K562 (cell line): ENCODE results near the gene RTL10. TPM values are rescaled to one million over a fixed set of nuclear protein-coding genes. Genes with fewer than 3 reads are reported as not detected.

ENCODE experiments used
- C11orf30 ChIP-seq: fragments of 450-650 bp; IDR thresholded peaks from 2 replicates; pipeline ENCODE4 v1.6.1; 2016; ENCODE audit warnings: low read depth, mild to moderate bottlenecking
- CBX1 ChIP-seq: sonication (generic); IDR thresholded peaks from 2 replicates; pipeline ENCODE4 v1.6.1; 2016; ENCODE audit warnings: antibody characterized with exemption, low read depth, mild to moderate bottlenecking
- CREB1 ChIP-seq, 2 experiments: sonication (generic) in 1 of 2; formaldehyde crosslinking in 1 of 2; IDR thresholded peaks; 2 replicates each; pipeline versions ENCODE4 v1.6.1 to v1.8.0; 2012 to 2022; ENCODE audit warnings: inconsistent platforms in 1 of 2, mild to moderate bottlenecking in 1 of 2, missing genetic modification reagents in 1 of 2, moderate library complexity in 1 of 2
- FOXK2 ChIP-seq, 2 experiments: fragments of 450-650 bp; IDR thresholded peaks in 1 of 2; conservative IDR thresholded peaks in 1 of 2; 2 replicates each; pipeline ENCODE4 v1.6.1; 2016; ENCODE audit warnings: low read depth in 2 of 2, mild to moderate bottlenecking in 1 of 2
- FUS ChIP-seq: fragments of 200-400 bp; formaldehyde crosslinking; optimal IDR thresholded peaks from 2 replicates; pipeline ENCODE3; 2017; ENCODE audit warnings: low read depth, low read length
- GABPB2 ChIP-seq: fragments of 250-450 bp; sonication (Bioruptor Pico); conservative IDR thresholded peaks from 2 replicates; pipeline ENCODE4 v1.5.1; 2021; ENCODE audit warnings: mild to moderate bottlenecking
- HNRNPK ChIP-seq: fragments of 200-400 bp; formaldehyde crosslinking; IDR thresholded peaks from one replicate; pipeline ENCODE4 v1.6.1; 2018; ENCODE audit warnings: mild to moderate bottlenecking, low read depth, low read length; ENCODE audit not compliant: poor library complexity, severe bottlenecking
- HNRNPLL ChIP-seq: fragments of 200-400 bp; formaldehyde crosslinking; IDR thresholded peaks from 2 replicates; pipeline ENCODE4 v1.6.1; 2017; ENCODE audit warnings: low read length, low read depth, mild to moderate bottlenecking; ENCODE audit not compliant: poor library complexity, severe bottlenecking
- LEF1 ChIP-seq: fragments of 450-650 bp; IDR thresholded peaks from 2 replicates; pipeline ENCODE4 v1.6.1; 2016; ENCODE audit warnings: mild to moderate bottlenecking
- NFATC3 ChIP-seq: fragments of 450-650 bp; IDR thresholded peaks from 2 replicates; pipeline ENCODE4 v1.6.1; 2017; ENCODE audit warnings: mild to moderate bottlenecking
- NFRKB ChIP-seq: fragments of 450-650 bp; IDR thresholded peaks from 2 replicates; pipeline ENCODE4 v1.6.1; 2016; ENCODE audit warnings: low read depth
- NR3C1 ChIP-seq: sonication (generic); formaldehyde crosslinking; IDR thresholded peaks from 2 replicates; pipeline ENCODE4 v1.8.1; 2022; ENCODE audit warnings: missing genetic modification reagents
- RFX1 ChIP-seq: fragments of 450-650 bp; IDR thresholded peaks from 2 replicates; pipeline ENCODE4 v1.6.1; 2016; ENCODE audit warnings: mild to moderate bottlenecking, moderate library complexity
- TCF7L2 ChIP-seq: fragments of 150-350 bp; IDR thresholded peaks from 2 replicates; pipeline ENCODE4 v1.6.1; 2016; ENCODE audit warnings: low read depth, mild to moderate bottlenecking, low read length, moderate library complexity
- TRIM24 ChIP-seq, 2 experiments: fragments of 450-650 bp; IDR thresholded peaks; 2 replicates each; pipeline ENCODE4 v1.6.1; 2016
- TRIM28 ChIP-seq: fragments of 450-650 bp; IDR thresholded peaks from 2 replicates; pipeline ENCODE4 v1.6.1; 2017
- WHSC1 ChIP-seq: IDR thresholded peaks from one replicate; pipeline ENCODE4 v1.6.1; 2012; ENCODE audit warnings: low read length, control low read depth, inconsistent platforms
- ZNF143 ChIP-seq: sonication (generic); formaldehyde crosslinking; IDR thresholded peaks from 2 replicates; pipeline ENCODE4 v1.9.0; 2022; ENCODE audit warnings: mild to moderate bottlenecking, missing genetic modification reagents
- ZNF175 ChIP-seq: fragments of 200-800 bp; sonication (Bioruptor generic); IDR thresholded peaks from 2 replicates; pipeline ENCODE4 v1.6.1; 2016; ENCODE audit warnings: low read depth, mild to moderate bottlenecking, missing genetic modification characterization, missing compliant biosample characterization
- ZNF384 ChIP-seq: IDR thresholded peaks from 2 replicates; pipeline ENCODE4 v1.6.1; 2012; ENCODE audit warnings: low read depth, low read length, improper control_type of control experiment
- polyA plus RNA-seq, 8 experiments: library from polyadenylated mRNA; depleted of rRNA in 4 of 8; stranded (reverse) in 5 of 8; unstranded in 3 of 8; fragments of >200 nt; fragmentation: Nextera tagmentation in 2 of 8; fragmentation: Illumina TruSeq in 1 of 8; extraction: Ambion mirVana in 2 of 8; extraction: Trizol in 1 of 8; gene quantifications; 2 replicates each; pipeline versions ENCODE4 v1.2.1 to v1.2.3, GENCODE V29; 2011 to 2014; ENCODE audit warnings: inconsistent platforms in 1 of 8, missing spikeins in 1 of 8
- total RNA-seq, 7 experiments: library from RNA; depleted of rRNA in 6 of 7; stranded (reverse); fragments of >200 nt in 6 of 7; fragmentation: Illumina TruSeq in 2 of 7; extraction: Trizol in 2 of 7; gene quantifications; 2 replicates each; pipeline versions ENCODE4 v1.2.1 to v1.2.3, GENCODE V29; 2011 to 2021; ENCODE audit warnings: low replicate concordance in 1 of 7
- TF ChIP-seq, protein P1 (sequence below): fragments of 250-450 bp; sonication (Bioruptor Pico); IDR thresholded peaks from 2 replicates; pipeline ENCODE4 v1.4.0; 2020; ENCODE audit warnings: mild to moderate bottlenecking, moderate library complexity

RTL10 gene
- total and polyA plus RNA-seq, 9 of the 15 experiments (the other 6 are each of a cell fraction or from before 2014, with no cell fraction given) = 19.8 to 75.5 (median 32.5) TPM

DNA sequence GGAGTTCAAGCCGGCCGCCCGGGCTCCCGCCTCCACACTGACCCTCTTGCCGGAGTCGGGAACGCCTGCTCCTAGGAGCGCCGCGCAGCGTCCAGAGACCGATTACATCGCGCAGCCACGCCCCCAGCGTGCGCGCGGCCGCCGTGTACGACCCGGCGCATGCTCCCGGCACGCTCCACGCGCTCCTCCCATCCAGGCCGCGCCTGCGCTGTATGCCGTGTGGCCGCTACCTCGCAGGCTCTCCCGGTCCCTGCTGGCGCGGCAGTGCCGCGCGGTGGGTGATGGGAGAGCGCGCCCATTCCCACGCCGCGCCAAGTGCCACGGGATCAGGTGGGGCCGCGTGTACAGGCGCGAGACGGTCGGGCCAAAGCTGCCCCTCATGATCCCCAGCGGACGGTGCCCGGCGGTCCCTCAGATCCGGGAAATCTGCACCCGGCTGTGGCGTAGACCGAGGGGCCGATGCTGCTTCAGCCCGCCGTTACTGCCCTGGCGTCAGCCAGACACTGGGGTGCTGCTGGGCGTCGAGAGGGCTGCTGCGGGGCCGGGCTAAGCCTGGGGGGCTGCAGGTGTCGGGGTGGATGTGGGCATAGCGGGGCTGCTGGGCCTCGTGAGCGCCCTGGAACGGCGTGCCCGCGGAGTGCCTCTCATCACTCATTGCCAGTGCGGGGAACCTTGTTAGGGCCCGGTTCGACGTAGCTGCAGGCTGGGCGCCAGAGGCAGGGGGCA, at the start of gene RTL10, which contains the start of gene GNB1L (continued):
- TF ChIP-seq LEF1 (no peak), TCF7L2 (no peak; the same call in 1 of the 2 replicates), CREB1 (IDR thresholded peaks at IDR 0.05) (no peak), CREB1 (CRISPR knock-in tag; IDR thresholded peaks at IDR 0.05) (no peak), NR3C1 (CRISPR knock-in tag) (no peak), GABPB2 (CRISPR knock-in tag) (peak; percentile 90), RFX1 (no peak), ZNF143 (CRISPR knock-in tag) (no peak), CBX1 (no peak), FUS (no peak), HNRNPK (no peak), C11orf30 (no peak), ZNF175 (CRISPR knock-in tag) (no peak), ZNF384 (peak; percentile 29), NFATC3 (no peak), TRIM24 (IDR thresholded peaks at IDR 0.05) (no peak), NFRKB (no peak), WHSC1 (peak; percentile 95), FOXK2 (conservative IDR thresholded peaks at IDR 0.05 in 1 of 2, IDR thresholded peaks at IDR 0.05 in 1 of 2; ENCODE audit: low read depth in 2 of 2) (no peak), TRIM28 (no peak), HNRNPLL (peak; percentile 93)
- TF ChIP-seq, protein P1, sequence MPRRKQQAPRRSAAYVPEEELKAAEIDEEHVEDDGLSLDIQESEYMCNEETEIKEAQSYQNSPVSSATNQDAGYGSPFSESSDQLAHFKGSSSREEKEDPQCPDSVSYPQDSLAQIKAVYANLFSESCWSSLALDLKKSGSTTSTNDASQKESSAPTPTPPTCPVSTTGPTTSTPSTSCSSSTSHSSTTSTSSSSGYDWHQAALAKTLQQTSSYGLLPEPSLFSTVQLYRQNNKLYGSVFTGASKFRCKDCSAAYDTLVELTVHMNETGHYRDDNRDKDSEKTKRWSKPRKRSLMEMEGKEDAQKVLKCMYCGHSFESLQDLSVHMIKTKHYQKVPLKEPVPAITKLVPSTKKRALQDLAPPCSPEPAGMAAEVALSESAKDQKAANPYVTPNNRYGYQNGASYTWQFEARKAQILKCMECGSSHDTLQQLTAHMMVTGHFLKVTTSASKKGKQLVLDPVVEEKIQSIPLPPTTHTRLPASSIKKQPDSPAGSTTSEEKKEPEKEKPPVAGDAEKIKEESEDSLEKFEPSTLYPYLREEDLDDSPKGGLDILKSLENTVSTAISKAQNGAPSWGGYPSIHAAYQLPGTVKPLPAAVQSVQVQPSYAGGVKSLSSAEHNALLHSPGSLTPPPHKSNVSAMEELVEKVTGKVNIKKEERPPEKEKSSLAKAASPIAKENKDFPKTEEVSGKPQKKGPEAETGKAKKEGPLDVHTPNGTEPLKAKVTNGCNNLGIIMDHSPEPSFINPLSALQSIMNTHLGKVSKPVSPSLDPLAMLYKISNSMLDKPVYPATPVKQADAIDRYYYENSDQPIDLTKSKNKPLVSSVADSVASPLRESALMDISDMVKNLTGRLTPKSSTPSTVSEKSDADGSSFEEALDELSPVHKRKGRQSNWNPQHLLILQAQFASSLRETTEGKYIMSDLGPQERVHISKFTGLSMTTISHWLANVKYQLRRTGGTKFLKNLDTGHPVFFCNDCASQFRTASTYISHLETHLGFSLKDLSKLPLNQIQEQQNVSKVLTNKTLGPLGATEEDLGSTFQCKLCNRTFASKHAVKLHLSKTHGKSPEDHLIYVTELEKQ (CRISPR knock-in tag) = no peak
